GM12891 (cell line): ENCODE measurements around the gene CCDC197.

Experiments used
- POLR2A ChIP-seq: IDR thresholded peaks from 2 replicates; pipeline ENCODE4 v1.6.1; 2011; ENCODE audit warnings: low read depth, low read length, control low read depth
- POLR2AphosphoS5 ChIP-seq: IDR thresholded peaks from 2 replicates; pipeline ENCODE4 v1.6.1; 2011; ENCODE audit warnings: low read depth, low read length, control low read depth
- TAF1 ChIP-seq: IDR thresholded peaks from 2 replicates; pipeline ENCODE4 v1.6.1; 2011; ENCODE audit warnings: low read depth, low read length, control low read depth

DNA sequence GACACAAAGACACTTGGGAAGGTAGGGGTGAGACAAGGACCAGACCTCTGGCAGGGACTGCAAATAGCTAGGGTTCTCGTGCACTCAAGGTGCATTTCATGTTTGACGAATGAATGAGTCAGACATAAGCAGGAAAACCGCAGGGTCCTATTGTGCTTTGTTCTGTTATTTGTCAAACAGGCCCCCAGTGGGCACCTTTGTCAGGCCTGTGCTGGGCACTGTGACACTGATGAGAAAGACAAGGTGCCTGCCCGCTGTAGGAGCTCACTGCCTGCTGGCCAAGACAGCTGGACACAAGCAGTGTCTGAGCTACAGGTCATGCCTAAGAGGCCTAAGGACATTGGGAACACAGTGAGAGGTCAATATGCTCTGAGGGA is 31.3 kb downstream of the CCDC197 start:
- no peak for TF ChIP-seq TAF1
- TF ChIP-seq POLR2A: no peak
- no peak for TF ChIP-seq POLR2AphosphoS5
